Adrenal gland (tissue), 5 donors: ENCODE data around the gene WDR72.

ENCODE experiments used
- CTCF ChIP-seq, 6 experiments: fragments of 450-650 bp in 4 of 6; fragments of 200-600 bp in 2 of 6; sonication (generic) in 1 of 6; IDR thresholded peaks; 1 replicate in 5 of 6; 2 replicates in 1 of 6; pipeline versions ENCODE4 v1.5.1 to v1.8.0; 2016 to 2021; ENCODE audit warnings: antibody characterized with exemption in 6 of 6, mild to moderate bottlenecking in 2 of 6, moderate library complexity in 1 of 6
- POLR2A ChIP-seq, 2 donors: fragments of 450-650 bp; IDR thresholded peaks; one replicate each; pipeline ENCODE4 v1.6.1; 2017; ENCODE audit warnings: antibody characterized with exemption in 2 of 2, mild to moderate bottlenecking in 2 of 2, moderate library complexity in 1 of 2
- donor health status: DM: no; HTN: no; CAD: no.

DNA sequence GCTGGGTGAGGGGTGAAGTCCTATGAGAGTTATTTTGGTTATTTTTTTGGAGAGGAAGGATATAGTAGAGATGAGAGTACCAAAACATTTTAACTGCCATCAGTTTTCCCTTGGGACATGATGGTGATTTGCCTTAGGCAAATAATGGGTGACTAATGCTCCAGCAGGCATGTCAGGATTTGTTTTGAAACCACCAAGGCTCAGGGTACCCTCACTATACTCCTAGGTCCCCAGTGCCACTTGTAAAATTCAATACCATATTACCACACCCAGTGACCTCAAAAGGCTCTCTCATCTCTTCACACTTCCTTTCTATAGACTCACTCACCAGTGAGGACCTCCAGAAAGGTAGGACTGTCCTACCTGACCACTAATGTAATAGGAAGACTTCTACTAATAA is 83.6 kb downstream of the WDR72 start:
- no peak for TF ChIP-seq CTCF (IDR thresholded peaks at IDR 0.05)
- TF ChIP-seq POLR2A (IDR thresholded peaks at IDR 0.05) = no peak
